Gastroesophageal sphincter (tissue), 3 donors: Measurements from ENCODE around the gene ASPG.

Source experiments
- CTCF ChIP-seq, 4 experiments: fragments of 200-600 bp in 2 of 4; fragments of 450-650 bp in 2 of 4; sonication (generic) in 1 of 4; IDR thresholded peaks; one replicate each; pipeline ENCODE4 v1.5.1; 2017 to 2019; ENCODE audit warnings: antibody characterized with exemption in 4 of 4, mild to moderate bottlenecking in 2 of 4, moderate library complexity in 2 of 4
- EP300 ChIP-seq: sonication (generic); formaldehyde crosslinking; IDR thresholded peaks from one replicate; pipeline ENCODE4 v1.6.1; 2017; ENCODE audit warnings: antibody characterized with exemption, mild to moderate bottlenecking

- TF ChIP-seq CTCF (IDR thresholded peaks at IDR 0.05), result no peak
- TF ChIP-seq EP300, result no peak
Observed at GRCh38 chr14:104041430-104042104, 43.9 kb upstream of the ASPG start.
